Neutrophil (primary cell): ENCODE measurements around the gene SMYD4.
"Not testable (repeated sequence)": the region's sequence is repeated elsewhere in the genome, so short reads cannot be mapped to it uniquely, and the experiment has no call there.

Experiments
- H3K27ac ChIP-seq: fragments of 200-600 bp; sonication (generic); 2 replicates; pipeline ENCODE4 v1.5.1; 2016; ENCODE audit warnings: mild to moderate bottlenecking, moderate library complexity
- H3K27me3 ChIP-seq: fragments of 200-600 bp; sonication (generic); 2 replicates; pipeline ENCODE4 v1.6.0; 2016; ENCODE audit warnings: mild to moderate bottlenecking
- H3K36me3 ChIP-seq: fragments of 200-600 bp; sonication (generic); 2 replicates; pipeline ENCODE4 v1.5.1; 2017
- H3K4me1 ChIP-seq, 2 experiments: fragments of 200-600 bp in 1 of 2; sonication (generic) in 1 of 2; 1 replicate in 1 of 2; 2 replicates in 1 of 2; pipeline versions ENCODE4 v1.5.1 to v1.6.1; 2013 to 2016; ENCODE audit warnings: low read depth in 1 of 2, low read length in 1 of 2, mild to moderate bottlenecking in 1 of 2, moderate library complexity in 1 of 2; ENCODE audit not compliant: control insufficient read depth in 1 of 2, insufficient read depth in 1 of 2
- H3K4me3 ChIP-seq, 2 experiments: fragments of 200-600 bp in 1 of 2; sonication (generic) in 1 of 2; 1 replicate in 1 of 2; 2 replicates in 1 of 2; pipeline ENCODE4 v1.5.1; 2013 to 2016; ENCODE audit warnings: low read depth in 1 of 2, low read length in 1 of 2, mild to moderate bottlenecking in 1 of 2, moderate library complexity in 1 of 2
- H3K9me3 ChIP-seq: fragments of 200-600 bp; sonication (generic); 2 replicates; pipeline ENCODE4 v1.5.1; 2016
- TF ChIP-seq, protein P1 (sequence below): fragments of 200-600 bp; sonication (generic); IDR thresholded peaks from 2 replicates; pipeline ENCODE4 v1.5.1; 2016; ENCODE audit warnings: antibody characterized with exemption

Gene SMYD4

DNA sequence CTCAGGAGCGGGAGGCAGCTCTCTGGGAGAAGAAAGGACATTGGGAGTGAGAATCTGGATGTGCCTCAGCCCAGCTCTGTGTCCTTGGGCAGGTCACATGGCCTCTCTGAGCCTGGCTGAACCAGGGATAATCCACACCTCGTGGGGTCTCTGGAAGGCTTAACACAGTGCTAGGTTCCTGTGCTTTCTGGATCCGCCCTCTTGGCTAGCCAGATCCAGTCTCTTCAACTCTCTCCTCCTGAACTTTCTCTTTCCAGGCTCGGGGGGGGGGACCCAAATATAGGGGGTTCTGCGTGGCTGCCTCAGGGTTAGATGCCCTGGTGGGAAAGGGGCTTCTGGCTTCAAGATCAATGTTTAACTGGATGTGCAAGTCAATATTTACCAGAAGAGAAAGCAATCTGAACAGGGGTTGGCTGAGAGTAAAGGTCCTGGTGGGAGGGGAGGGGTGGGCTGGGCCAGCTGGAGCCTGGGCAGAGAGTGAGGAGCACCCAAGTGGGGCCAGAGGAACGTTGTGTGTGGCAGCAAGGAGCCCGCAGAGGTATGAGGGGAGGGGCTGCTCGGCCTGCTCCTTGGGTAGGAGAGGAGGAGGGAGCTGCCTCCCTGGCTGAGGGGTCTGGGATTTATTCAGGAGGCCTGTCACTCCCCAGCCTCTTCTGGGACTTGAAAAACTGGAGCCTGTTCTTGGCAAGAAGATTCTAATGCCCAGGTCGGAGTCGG, 87.2 kb downstream of the SMYD4 start, which contains the start of gene SERPINF2:
Gene SERPINF2 (plus strand): TSS at position 501 of the 717 bp plus-strand sequence. CDS start 2,125 bp downstream, outside the sequence.
- Histone ChIP-seq H3K27me3 (no peaks in the 10 kb centered on the region), H3K27ac (no peak within 1 kb of the TSS), H3K4me1 (no peaks in the 10 kb centered on the region), H3K9me3 (no peaks in the 10 kb centered on the region), H3K36me3 (peaks cover 5% of the 10 kb centered on the region), H3K4me3 (no peak within 1 kb of the TSS)
- TF ChIP-seq, protein P1, sequence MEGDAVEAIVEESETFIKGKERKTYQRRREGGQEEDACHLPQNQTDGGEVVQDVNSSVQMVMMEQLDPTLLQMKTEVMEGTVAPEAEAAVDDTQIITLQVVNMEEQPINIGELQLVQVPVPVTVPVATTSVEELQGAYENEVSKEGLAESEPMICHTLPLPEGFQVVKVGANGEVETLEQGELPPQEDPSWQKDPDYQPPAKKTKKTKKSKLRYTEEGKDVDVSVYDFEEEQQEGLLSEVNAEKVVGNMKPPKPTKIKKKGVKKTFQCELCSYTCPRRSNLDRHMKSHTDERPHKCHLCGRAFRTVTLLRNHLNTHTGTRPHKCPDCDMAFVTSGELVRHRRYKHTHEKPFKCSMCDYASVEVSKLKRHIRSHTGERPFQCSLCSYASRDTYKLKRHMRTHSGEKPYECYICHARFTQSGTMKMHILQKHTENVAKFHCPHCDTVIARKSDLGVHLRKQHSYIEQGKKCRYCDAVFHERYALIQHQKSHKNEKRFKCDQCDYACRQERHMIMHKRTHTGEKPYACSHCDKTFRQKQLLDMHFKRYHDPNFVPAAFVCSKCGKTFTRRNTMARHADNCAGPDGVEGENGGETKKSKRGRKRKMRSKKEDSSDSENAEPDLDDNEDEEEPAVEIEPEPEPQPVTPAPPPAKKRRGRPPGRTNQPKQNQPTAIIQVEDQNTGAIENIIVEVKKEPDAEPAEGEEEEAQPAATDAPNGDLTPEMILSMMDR, result no peak

DNA sequence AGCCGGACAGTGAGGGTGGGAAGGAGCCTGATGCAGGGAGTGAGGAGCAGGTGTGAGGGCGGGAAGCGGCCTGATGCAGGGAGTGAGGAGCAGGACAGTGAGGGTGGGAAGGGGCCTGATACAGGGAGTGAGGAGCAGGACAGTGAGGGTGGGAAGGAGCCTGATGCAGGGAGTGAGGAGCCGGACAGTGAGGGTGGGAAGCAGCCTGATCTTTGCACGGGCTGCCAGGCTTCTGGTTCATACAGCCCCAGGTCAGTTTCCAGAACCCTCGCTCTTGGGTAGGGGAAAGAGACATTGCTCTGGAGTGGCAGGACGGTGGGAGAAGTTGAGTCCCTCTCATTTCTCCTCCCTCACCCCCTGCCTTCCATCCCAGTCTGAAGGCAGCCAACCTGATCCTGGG, 87.8 kb downstream of the SMYD4 start:
- not testable (repeated sequence) for H3K4me3 ChIP-seq, H3K27ac ChIP-seq, H3K4me1 ChIP-seq, H3K9me3 ChIP-seq, H3K27me3 ChIP-seq
- H3K36me3 ChIP-seq, result peaks cover 11% of the 10 kb centered on the region

DNA sequence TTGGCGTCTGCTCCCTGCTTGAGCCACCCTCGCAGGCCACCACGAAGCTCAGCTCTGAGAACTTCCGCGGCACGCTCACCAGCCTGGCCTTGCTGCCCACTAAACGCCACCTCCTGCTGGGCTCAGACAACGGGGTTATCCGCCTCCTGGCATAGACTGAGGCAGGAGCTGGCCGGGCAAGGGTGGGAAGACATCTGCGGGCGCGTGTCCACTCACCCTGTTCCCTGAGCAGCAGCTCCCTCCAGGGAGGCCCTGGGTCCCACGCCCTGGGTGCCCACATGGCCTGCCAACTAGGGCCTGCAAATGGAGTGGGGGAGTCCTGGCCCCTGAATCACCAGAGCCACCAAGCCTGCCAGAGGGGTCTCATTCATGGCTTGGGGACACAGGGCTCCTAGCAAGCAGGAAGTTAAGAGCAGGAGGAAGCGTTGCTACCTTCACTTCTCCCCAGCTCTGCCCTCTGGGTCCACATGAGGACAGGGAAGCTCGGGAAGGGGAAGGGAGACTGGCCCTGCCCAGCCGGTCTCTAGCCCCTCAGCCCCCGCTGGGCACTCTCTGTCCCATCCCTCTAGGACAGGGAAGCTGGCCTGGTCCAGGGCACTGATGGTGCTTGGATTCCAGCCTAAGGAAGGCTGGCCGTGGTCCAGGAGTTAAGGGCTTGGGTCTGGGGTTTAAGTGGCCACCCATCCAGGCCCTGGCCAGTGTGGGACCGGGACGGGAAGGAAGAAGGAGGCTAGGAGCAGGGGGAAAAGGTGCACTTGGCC, 92.0 kb downstream of the SMYD4 start:
- H3K36me3 ChIP-seq, result peaks cover 43% of the 10 kb centered on the region
- TF ChIP-seq, protein P1, result no peak

DNA sequence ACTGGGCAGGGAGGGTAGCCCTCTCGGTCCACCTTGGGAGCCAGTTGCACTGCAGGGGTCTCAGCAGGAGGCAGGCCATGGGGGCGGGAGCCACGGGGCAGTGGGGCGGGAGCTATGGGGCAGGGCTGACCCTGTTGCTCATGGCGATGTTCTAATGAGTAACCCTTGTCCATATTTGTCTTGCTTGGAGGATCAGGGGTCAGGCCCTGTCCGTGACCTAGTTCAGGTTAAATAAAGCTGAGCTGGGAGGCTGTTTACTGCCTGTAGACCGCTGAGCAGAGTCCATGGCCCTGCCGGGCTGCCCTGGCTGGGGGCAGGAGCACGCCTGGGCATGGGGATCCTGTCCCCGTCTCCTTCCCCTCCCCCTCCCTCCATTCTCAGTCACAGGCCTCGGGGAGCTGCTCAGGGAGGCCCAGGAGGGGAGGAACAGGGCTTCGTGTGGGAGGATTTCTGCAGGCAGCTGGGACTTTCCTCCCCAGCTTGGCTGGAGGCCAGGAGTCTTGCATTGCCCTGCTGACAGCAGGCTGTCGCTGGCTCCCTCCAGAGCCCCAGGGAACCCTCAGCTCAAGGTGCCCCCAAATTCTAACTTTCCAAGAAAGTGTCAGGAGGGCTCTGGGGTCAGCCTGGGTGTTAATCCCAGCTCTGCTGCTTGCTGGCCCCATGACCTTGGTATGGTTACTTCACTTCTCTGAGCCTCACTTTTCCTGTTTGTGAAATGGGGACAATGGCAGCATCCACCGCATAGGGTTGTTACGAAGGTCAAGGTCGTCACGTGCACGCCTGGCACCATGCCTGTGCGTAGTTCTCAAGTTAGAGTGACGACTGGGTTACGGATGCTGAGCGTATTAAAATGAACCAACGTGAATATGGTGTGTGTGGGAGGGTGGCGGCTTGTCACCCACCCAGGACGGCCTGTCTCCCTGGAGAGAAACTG, 93.1 kb downstream of the SMYD4 start:
- H3K4me1 ChIP-seq, result no peaks in the 10 kb centered on the region
- TF ChIP-seq, protein P1, result no peak
- H3K36me3 ChIP-seq, result peaks cover 49% of the 10 kb centered on the region
- H3K27ac ChIP-seq, result no peak overlapping the region
- H3K9me3 ChIP-seq, result no peaks in the 10 kb centered on the region
- H3K4me3 ChIP-seq, result no peak overlapping the region
- H3K27me3 ChIP-seq, result no peaks in the 10 kb centered on the region

More for the DNA sequence above, 92.0 kb downstream of the SMYD4 start:
- no peaks in the 10 kb centered on the region for H3K9me3 ChIP-seq
- no peaks in the 10 kb centered on the region for H3K27me3 ChIP-seq
- H3K4me1 ChIP-seq, result no peaks in the 10 kb centered on the region
- no peak overlapping the region for H3K4me3 ChIP-seq
- H3K27ac ChIP-seq, result no peak overlapping the region

DNA sequence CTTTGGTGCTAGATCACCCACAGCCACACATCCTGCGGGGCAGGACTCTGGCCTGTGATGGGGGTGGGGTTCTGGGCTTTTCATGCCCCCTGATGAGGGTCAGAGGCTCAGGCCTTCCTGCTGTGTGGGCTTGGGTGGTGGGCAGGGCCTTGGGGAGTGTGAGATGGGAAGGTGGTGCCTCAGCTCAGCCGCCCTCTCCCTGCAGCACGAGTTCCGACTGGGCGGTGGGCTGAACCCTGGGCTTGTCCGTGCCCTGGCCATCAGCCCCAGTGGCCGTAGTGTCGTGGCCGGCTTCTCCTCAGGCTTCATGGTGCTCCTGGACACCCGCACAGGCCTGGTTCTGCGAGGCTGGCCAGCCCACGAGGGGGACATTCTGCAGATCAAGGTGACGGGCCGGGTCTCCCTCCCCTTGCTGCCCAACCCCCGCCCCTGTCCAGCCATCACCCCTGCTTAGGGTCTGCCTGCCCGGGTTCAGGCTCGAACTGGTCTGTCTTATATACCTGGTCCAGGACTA, 93.8 kb downstream of the SMYD4 start:
- no peaks in the 10 kb centered on the region for H3K4me1 ChIP-seq
- H3K36me3 ChIP-seq, result peaks cover 51% of the 10 kb centered on the region
- H3K4me3 ChIP-seq, result no peak overlapping the region
- H3K27me3 ChIP-seq, result no peaks in the 10 kb centered on the region
- H3K27ac ChIP-seq, result no peak overlapping the region
- TF ChIP-seq, protein P1, result no peak
- no peaks in the 10 kb centered on the region for H3K9me3 ChIP-seq
